Endodermal cell (in vitro differentiated cells): ENCODE results near the gene RSPH3. TPM values are rescaled to one million over a fixed set of nuclear protein-coding genes. Genes with fewer than 3 reads are reported as not detected.
"Not testable (repeated sequence)": the region's sequence is repeated elsewhere in the genome, so short reads cannot be mapped to it uniquely, and the experiment has no call there.

ENCODE experiments used
- DNase-seq: peaks from one replicate; pipeline ENCODE4 v3.0.0-alpha.2; 2017
- H3K27ac ChIP-seq: 2 replicates; pipeline ENCODE4 v1.5.1; 2013; ENCODE audit warnings: mild to moderate bottlenecking, low read depth, low read length, moderate library complexity
- H3K27me3 ChIP-seq: 2 replicates; pipeline ENCODE4 v1.6.1; 2013; ENCODE audit warnings: mild to moderate bottlenecking, low read length, moderate library complexity; ENCODE audit not compliant: insufficient read depth, control insufficient read depth, poor library complexity, severe bottlenecking
- H3K36me3 ChIP-seq: 2 replicates; pipeline ENCODE4 v1.7.0; 2013; ENCODE audit warnings: mild to moderate bottlenecking, low read length, moderate library complexity; ENCODE audit not compliant: control insufficient read depth, insufficient read depth
- H3K4me1 ChIP-seq: one replicate; pipeline ENCODE4 v1.7.0; 2013; ENCODE audit warnings: low read length; ENCODE audit not compliant: control insufficient read depth, insufficient read depth
- H3K4me3 ChIP-seq: 2 replicates; pipeline ENCODE4 v1.5.1; 2013; ENCODE audit warnings: mild to moderate bottlenecking, low read length, moderate library complexity
- H3K9ac ChIP-seq: 2 replicates; pipeline ENCODE4 v1.6.1; 2013; ENCODE audit warnings: mild to moderate bottlenecking, low read length, moderate library complexity; ENCODE audit not compliant: poor library complexity, severe bottlenecking; ENCODE audit errors: extremely low read depth
- H3K9me3 ChIP-seq: 2 replicates; pipeline ENCODE4 v1.6.1; 2013; ENCODE audit warnings: mild to moderate bottlenecking, low read length, moderate library complexity; ENCODE audit not compliant: control insufficient read depth
- H3K27ac Mint-ChIP-seq: 2 replicates; pipeline ENCODE4 v1.8.0; 2020; ENCODE audit warnings: mixed read lengths
- H3K27me3 Mint-ChIP-seq: 2 replicates; pipeline ENCODE4 v1.8.0; 2021; ENCODE audit warnings: mild to moderate bottlenecking, mixed read lengths; ENCODE audit not compliant: insufficient read depth
- H3K36me3 Mint-ChIP-seq: 2 replicates; pipeline ENCODE4 v1.8.0; 2020; ENCODE audit warnings: low read depth, mixed read lengths
- H3K4me1 Mint-ChIP-seq: 2 replicates; pipeline ENCODE4 v1.8.0; 2020; ENCODE audit warnings: mixed read lengths
- H3K4me3 Mint-ChIP-seq: 2 replicates; pipeline ENCODE4 v1.8.0; 2020; ENCODE audit warnings: mild to moderate bottlenecking, moderate library complexity, mixed read lengths
- H3K9me3 Mint-ChIP-seq: 2 replicates; pipeline ENCODE4 v1.8.0; 2020; ENCODE audit warnings: mild to moderate bottlenecking, mixed read lengths
- CTCF ChIP-seq: fragments of 200-600 bp; sonication (generic); conservative IDR thresholded peaks from 2 replicates; pipeline ENCODE4 v1.5.0; 2021; ENCODE audit warnings: antibody characterized with exemption, mild to moderate bottlenecking
- WGBS, 2 experiments: methylation state at CpG; one replicate each; pipeline versions ENCODE4 v1.1.5 to v1.1.7; 2013; ENCODE audit warnings: missing lambda C conversion rate in 2 of 2, mixed read lengths in 1 of 2; ENCODE audit not compliant: insufficient coverage in 1 of 2, insufficient read length in 1 of 2; 5-methylcytosine and 5-hydroxymethylcytosine counted together
- total RNA-seq, 2 donors: library from RNA; stranded (reverse); fragmentation: NEBNext Ultra II Directional in 1 of 2; extraction: Animal tissue kit (Norgen Biotek cat#: 25700) in 1 of 2; gene quantifications; 2 replicates in 1 of 2; 3 replicates in 1 of 2; pipeline ENCODE4 v1.2.1, GENCODE V29; 2021

RSPH3 gene
- total RNA-seq, 2 donors from 2014 or later, result 7.4 to 10.3 TPM

- Histone ChIP-seq H3K27me3 (no peaks in the 10 kb centered on the region), H3K9me3 (no peaks in the 10 kb centered on the region), H3K9ac (no peak overlapping the region), H3K27ac (no peak overlapping the region), H3K4me3 (no peak overlapping the region), H3K36me3 (no peaks in the 10 kb centered on the region), H3K4me1 (no peaks in the 10 kb centered on the region)
- Mint-ChIP-seq H3K36me3 (no peaks in the 10 kb centered on the region), H3K27ac (no peak overlapping the region), H3K9me3 (no peaks in the 10 kb centered on the region), H3K27me3 (no peaks in the 10 kb centered on the region), H3K4me3 (no peak overlapping the region), H3K4me1 (peaks cover 26% of the 10 kb centered on the region)
- TF ChIP-seq CTCF, result no peak
- DNase-seq, result no peak
- 93 to 97% methylated on average over 4 to 7 of the region's 7 CpGs for WGBS, 2 experiments
Observed at GRCh38 chr6:159041181-159041580, 41.2 kb upstream of the RSPH3 start.

- 77% methylated on average over 1 of the region's 1 CpG; no CpG with 5 or more reads in 1 of the 2 experiments for WGBS, 2 experiments
- Histone ChIP-seq H3K27ac (no peak overlapping the region), H3K9me3 (no peaks in the 10 kb centered on the region), H3K4me3 (no peak overlapping the region), H3K36me3 (no peaks in the 10 kb centered on the region), H3K4me1 (no peaks in the 10 kb centered on the region), H3K27me3 (no peaks in the 10 kb centered on the region), H3K9ac (no peak overlapping the region)
- Mint-ChIP-seq H3K27ac (no peak overlapping the region), H3K27me3 (no peaks in the 10 kb centered on the region), H3K9me3 (no peaks in the 10 kb centered on the region), H3K4me1 (peaks cover 18% of the 10 kb centered on the region), H3K4me3 (no peak overlapping the region), H3K36me3 (no peaks in the 10 kb centered on the region)
- no peak for DNase-seq
- no peak for TF ChIP-seq CTCF
Observed at GRCh38 chr6:159039885-159040258, 39.9 kb upstream of the RSPH3 start.

GRCh38 chr6:159038914-159039884 lies 39.2 kb upstream of the RSPH3 start:
- H3K27me3 ChIP-seq, result no peaks in the 10 kb centered on the region
- Mint-ChIP-seq H3K4me1 (peaks cover 14% of the 10 kb centered on the region), H3K36me3 (no peaks in the 10 kb centered on the region), H3K27me3 (no peaks in the 10 kb centered on the region), H3K27ac (no peak overlapping the region), H3K9me3 (no peaks in the 10 kb centered on the region), H3K4me3 (no peak overlapping the region)
- H3K4me1 ChIP-seq, result no peaks in the 10 kb centered on the region
- H3K27ac ChIP-seq, result no peak overlapping the region
- TF ChIP-seq CTCF, result no peak
- no peak for DNase-seq
- no peak overlapping the region for H3K4me3 ChIP-seq
- no peaks in the 10 kb centered on the region for H3K9me3 ChIP-seq
- no peaks in the 10 kb centered on the region for H3K36me3 ChIP-seq
- H3K9ac ChIP-seq, result no peak overlapping the region
- 90 to 93% methylated on average over 5 to 8 of the region's 8 CpGs for WGBS, 2 experiments

- peaks cover 14% of the 10 kb centered on the region for H3K4me1 Mint-ChIP-seq
- not testable (repeated sequence) for H3K9me3 Mint-ChIP-seq, H3K4me3 Mint-ChIP-seq, H3K9me3 ChIP-seq, H3K27ac ChIP-seq, H3K27ac Mint-ChIP-seq, H3K36me3 ChIP-seq, H3K36me3 Mint-ChIP-seq, H3K4me1 ChIP-seq, H3K9ac ChIP-seq, H3K4me3 ChIP-seq, H3K27me3 ChIP-seq, H3K27me3 Mint-ChIP-seq, DNase-seq
- WGBS, 2 experiments, result 77 to 91% methylated on average over 10 to 12 of the region's 12 CpGs
Observed at GRCh38 chr6:159038318-159038717, 38.3 kb upstream of the RSPH3 start.
